ENCODE measurements around the gene THAP3. TPM values are rescaled to one million over a fixed set of nuclear protein-coding genes. Genes with fewer than 3 reads are reported as not detected.

Gene THAP3
- total RNA-seq, 2 experiments from 2014 or later = 15.2 to 18.7 TPM

GRCh38 chr1:6592865-6593593 is 31.6 kb upstream of the THAP3 start:
- Histone ChIP-seq H3K4me1 (ENCODE audit: insufficient read depth, low read length) (peaks cover 65% of the 10 kb centered on the region), H3K4me3 (ENCODE audit: low read length) (no peak overlapping the region), H3K27me3 (ENCODE audit: control insufficient read depth in 1 of 2, insufficient read depth in 2 of 2, low read length in 2 of 2) (no peaks in the 10 kb centered on the region), H3K36me3 (ENCODE audit: insufficient read depth, low read length) (peaks cover 96% of the 10 kb centered on the region), H3K9me3 (ENCODE audit: control insufficient read depth in 1 of 2, insufficient read depth in 1 of 2, low read length in 2 of 2) (no peaks in the 10 kb centered on the region), H3K27ac (ENCODE audit: low read depth in 1 of 2, low read length in 2 of 2) (no peak overlapping the region)
- ChIA-PET POLR2A (interaction anchor here (1.0 kb wide), 1 partner anchor 48 kb away, joined by 3 read pairs; no protein-coding TSS in a partner anchor), CTCF (no interaction called here)
- Mint-ChIP-seq H3K4me1 (ENCODE audit: low read depth) (peaks cover 45% of the 10 kb centered on the region), H3K36me3 (ENCODE audit: low read depth) (peaks cover 68% of the 10 kb centered on the region), H3K27me3 (no peaks in the 10 kb centered on the region), H3K27ac (no peak overlapping the region), H3K9me3 (no peaks in the 10 kb centered on the region), H3K4me3 (no peak overlapping the region)
- intact Hi-C loops (cut with DNase I, micrococcal nuclease) = no loop called here
- ATAC-seq (ENCODE audit: poor library complexity) = no peak
- peak in 1 of 14 experiments; percentile 14 for DNase-seq
- no peak for TF ChIP-seq CTCF (IDR thresholded peaks at IDR 0.05)

- Histone ChIP-seq H3K9me3 (ENCODE audit: control insufficient read depth in 1 of 2, insufficient read depth in 1 of 2, low read length in 2 of 2) (no peaks in the 10 kb centered on the region), H3K27me3 (ENCODE audit: control insufficient read depth in 1 of 2, insufficient read depth in 2 of 2, low read length in 2 of 2) (no peaks in the 10 kb centered on the region), H3K4me1 (ENCODE audit: insufficient read depth, low read length) (peaks cover 67% of the 10 kb centered on the region), H3K4me3 (ENCODE audit: low read length) (no peak overlapping the region), H3K27ac (ENCODE audit: low read depth in 1 of 2, low read length in 2 of 2) (no peak overlapping the region), H3K36me3 (ENCODE audit: insufficient read depth, low read length) (peaks cover 95% of the 10 kb centered on the region)
- CTCF ChIA-PET = no interaction called here
- Mint-ChIP-seq H3K9me3 (no peaks in the 10 kb centered on the region), H3K4me3 (no peak overlapping the region), H3K4me1 (ENCODE audit: low read depth) (peaks cover 45% of the 10 kb centered on the region), H3K27me3 (no peaks in the 10 kb centered on the region), H3K27ac (no peak overlapping the region), H3K36me3 (ENCODE audit: low read depth) (peaks cover 61% of the 10 kb centered on the region)
- ATAC-seq (ENCODE audit: poor library complexity) = no peak
- peak in 1 of 14 experiments; percentile 4 for DNase-seq
- POLR2A ChIA-PET = interaction anchor here (1.4 kb wide), 1 partner anchor 9 kb away, joined by 3 read pairs; the partner anchor contains the start of gene KLHL21
- no peak for TF ChIP-seq CTCF (IDR thresholded peaks at IDR 0.05)
- intact Hi-C loops (cut with DNase I, micrococcal nuclease) = no loop called here
Measured at GRCh38 chr1:6593810-6594209, 30.9 kb upstream of the THAP3 start.

- Mint-ChIP-seq H3K4me1 (ENCODE audit: low read depth) (peaks cover 55% of the 10 kb centered on the region), H3K27ac (no peak overlapping the region), H3K27me3 (no peaks in the 10 kb centered on the region), H3K9me3 (no peaks in the 10 kb centered on the region), H3K36me3 (ENCODE audit: low read depth) (peaks cover 58% of the 10 kb centered on the region), H3K4me3 (no peak overlapping the region)
- ChIA-PET CTCF (no interaction called here), POLR2A (interaction anchor here (1.4 kb wide), 1 partner anchor 8 kb away, joined by 3 read pairs; the partner anchor contains the start of gene KLHL21)
- no peak overlapping the region for H3K27ac ChIP-seq (ENCODE audit: low read depth in 1 of 2, low read length in 2 of 2)
- ATAC-seq (ENCODE audit: poor library complexity) (no peak), DNase-seq (peak in 1 of 14 experiments; percentile 6)
- no peak overlapping the region for H3K4me3 ChIP-seq (ENCODE audit: low read length)
- TF ChIP-seq CTCF (IDR thresholded peaks at IDR 0.05) = no peak
- intact Hi-C loops (cut with DNase I, micrococcal nuclease) = no loop called here
- H3K9me3 ChIP-seq (ENCODE audit: control insufficient read depth in 1 of 2, insufficient read depth in 1 of 2, low read length in 2 of 2) = no peaks in the 10 kb centered on the region
- H3K27me3 ChIP-seq (ENCODE audit: control insufficient read depth in 1 of 2, insufficient read depth in 2 of 2, low read length in 2 of 2) = no peaks in the 10 kb centered on the region
- peaks cover 84% of the 10 kb centered on the region for H3K36me3 ChIP-seq (ENCODE audit: insufficient read depth, low read length)
- H3K4me1 ChIP-seq (ENCODE audit: insufficient read depth, low read length) = peaks cover 80% of the 10 kb centered on the region
Measured at GRCh38 chr1:6594977-6595740, 29.5 kb upstream of the THAP3 start.
